PC-3 (cell line): ENCODE data around the gene C16orf87. TPM values are rescaled to one million over a fixed set of nuclear protein-coding genes. Genes with fewer than 3 reads are reported as not detected.

Source experiments
- ATAC-seq: fragments of 200-7000 bp; cut with Tn5 transposase; 2 replicates; pipeline ENCODE4 v1.9.1; 2020; ENCODE audit warnings: mild to moderate bottlenecking, moderate library complexity
- BruUV-seq: library from RNA; stranded (reverse); fragments of 400-500 nt; replicated peaks from 2 replicates; lab custom pipeline; 2021; lab: Mats Ljungman, UMichigan
- CTCF ChIA-PET: fragments of 300-600 bp; sonication (Branson Sonifier 250); formaldehyde crosslinking; loops from one replicate; lab custom pipeline; 2022; ENCODE audit warnings: antibody characterized with exemption; lab: Charles Lee
- POLR2A ChIA-PET: fragments of 300-600 bp; sonication (Branson Sonifier 250); formaldehyde crosslinking; loops from one replicate; lab custom pipeline; 2022; ENCODE audit warnings: antibody characterized with exemption; ENCODE audit not compliant: unreplicated experiment; lab: Charles Lee
- DNase-seq: peaks from one replicate; pipeline ENCODE4 v3.0.0-alpha.2; 2015
- H2AFZ ChIP-seq: fragments of 300-600 bp; sonication (generic); 2 replicates; pipeline ENCODE4 v1.6.0; 2016; ENCODE audit warnings: antibody characterized with exemption, low read length
- H3F3A ChIP-seq: fragments of 300-600 bp; sonication (generic); one replicate; pipeline ENCODE4 v1.6.0; 2017; ENCODE audit warnings: antibody characterized with exemption, low read length, control low read depth, mild to moderate bottlenecking; ENCODE audit not compliant: unreplicated experiment
- H3K27ac ChIP-seq: fragments of 300-600 bp; sonication (generic); 2 replicates; pipeline ENCODE4 v1.5.1; 2016; ENCODE audit warnings: mild to moderate bottlenecking, low read length
- H3K27me3 ChIP-seq: fragments of 300-600 bp; sonication (generic); 2 replicates; pipeline ENCODE4 v1.6.1; 2016; ENCODE audit warnings: low read length, mixed read lengths
- H3K36me3 ChIP-seq: fragments of 300-600 bp; sonication (generic); 2 replicates; pipeline ENCODE4 v1.6.1; 2016; ENCODE audit warnings: low read depth, mixed run types, low read length, mixed read lengths
- H3K4me1 ChIP-seq: fragments of 300-600 bp; sonication (generic); 2 replicates; pipeline ENCODE4 v1.5.1; 2016; ENCODE audit warnings: low read length; ENCODE audit not compliant: insufficient read depth
- H3K4me2 ChIP-seq: fragments of 300-600 bp; sonication (generic); 2 replicates; pipeline ENCODE4 v1.6.0; 2016; ENCODE audit warnings: low read length
- H3K4me3 ChIP-seq: fragments of 300-600 bp; sonication (generic); 2 replicates; pipeline ENCODE4 v1.5.1; 2016; ENCODE audit warnings: mild to moderate bottlenecking, low read length, mixed read lengths
- H3K79me2 ChIP-seq: fragments of 300-600 bp; sonication (generic); 2 replicates; pipeline ENCODE4 v1.6.1; 2017; ENCODE audit warnings: low read length, mixed read lengths
- H3K9ac ChIP-seq: fragments of 300-600 bp; sonication (generic); 2 replicates; pipeline ENCODE4 v1.6.0; 2016; ENCODE audit warnings: mild to moderate bottlenecking, low read length
- H3K9me2 ChIP-seq: fragments of 300-600 bp; sonication (generic); replicated peaks from 2 replicates; pipeline ENCODE4 v1.6.1; 2016; ENCODE audit warnings: mixed run types, low read length, mixed read lengths
- H3K9me3 ChIP-seq: fragments of 300-600 bp; sonication (generic); 2 replicates; pipeline ENCODE4 v1.6.1; 2016; ENCODE audit warnings: low read length, mixed read lengths
- H4K20me1 ChIP-seq: fragments of 300-600 bp; sonication (generic); 2 replicates; pipeline ENCODE4 v1.6.1; 2016; ENCODE audit warnings: low read length, mixed read lengths
- CTCF ChIP-seq: fragments of 300-600 bp; sonication (generic); conservative IDR thresholded peaks from 2 replicates; pipeline ENCODE4 v1.5.1; 2017; ENCODE audit warnings: antibody characterized with exemption, low read depth, mild to moderate bottlenecking, low read length
- EZH2 ChIP-seq: fragments of 300-600 bp; sonication (generic); IDR thresholded peaks from one replicate; pipeline ENCODE4 v1.6.1; 2017; ENCODE audit warnings: antibody characterized with exemption, mild to moderate bottlenecking, low read length; ENCODE audit not compliant: unreplicated experiment
- EZH2phosphoT487 ChIP-seq: fragments of 300-600 bp; sonication (generic); IDR thresholded peaks from 2 replicates; pipeline ENCODE4 v1.6.1; 2018; ENCODE audit warnings: mild to moderate bottlenecking, antibody characterized with exemption, low read length, borderline replicate concordance
- intact Hi-C: fragments of 100-400 bp; cut with micrococcal nuclease; formaldehyde crosslinking; loops from 2 replicates; pipeline ENCODE4 v1.9.0; 2023
- total RNA-seq: library from RNA; depleted of rRNA; stranded (reverse); fragments of >200 nt; gene quantifications from 2 replicates; pipeline ENCODE4 v1.2.3, GENCODE V29; 2014

Gene C16orf87
- total RNA-seq, 1 experiment from 2014 or later = 4.0 TPM

GRCh38 chr16:46756772-46757171 lies 74.2 kb downstream of the C16orf87 start:
- no peak for TF ChIP-seq EZH2phosphoT487
- TF ChIP-seq EZH2 = no peak
- TF ChIP-seq CTCF = no peak
- Histone ChIP-seq H3K9me3 (no peaks in the 10 kb centered on the region), H2AFZ (no peak overlapping the region), H3F3A (no peaks in the 10 kb centered on the region), H3K27ac (no peak overlapping the region), H3K36me3 (no peaks in the 10 kb centered on the region), H3K9me2 (no peaks in the 10 kb centered on the region), H3K4me3 (no peak overlapping the region), H4K20me1 (no peaks in the 10 kb centered on the region), H3K27me3 (no peaks in the 10 kb centered on the region), H3K4me1 (no peaks in the 10 kb centered on the region), H3K79me2 (no peaks in the 10 kb centered on the region), H3K4me2 (no peak overlapping the region), H3K9ac (no peak overlapping the region)
- intact Hi-C loops = no loop called here
- no TSS peak for BruUV-seq
- POLR2A ChIA-PET = no interaction called here
- CTCF ChIA-PET = no interaction called here
- ATAC-seq (no peak), DNase-seq (no peak)

GRCh38 chr16:46753015-46753414 lies 78.0 kb downstream of the C16orf87 start:
- no TSS peak for BruUV-seq
- Histone ChIP-seq H3K27me3 (no peaks in the 10 kb centered on the region), H4K20me1 (no peaks in the 10 kb centered on the region), H3F3A (no peaks in the 10 kb centered on the region), H3K4me2 (no peak overlapping the region), H3K4me3 (no peak overlapping the region), H3K9me3 (no peaks in the 10 kb centered on the region), H3K36me3 (no peaks in the 10 kb centered on the region), H2AFZ (no peak overlapping the region), H3K4me1 (no peaks in the 10 kb centered on the region), H3K27ac (no peak overlapping the region), H3K9ac (no peak overlapping the region), H3K79me2 (no peaks in the 10 kb centered on the region), H3K9me2 (no peaks in the 10 kb centered on the region)
- TF ChIP-seq EZH2phosphoT487 = no peak
- TF ChIP-seq EZH2 = no peak
- no peak for TF ChIP-seq CTCF
- ChIA-PET POLR2A (no interaction called here), CTCF (no interaction called here)
- ATAC-seq = no peak
- DNase-seq = no peak
- intact Hi-C loops = no loop called here

GRCh38 chr16:46751381-46751780 lies 79.6 kb downstream of the C16orf87 start:
- intact Hi-C loops = no loop called here
- ChIA-PET POLR2A (no interaction called here), CTCF (no interaction called here)
- ATAC-seq (no peak), DNase-seq (no peak)
- no peaks in the 10 kb centered on the region for H3K9me3 ChIP-seq
- no TSS peak for BruUV-seq
- no peaks in the 10 kb centered on the region for H3K4me1 ChIP-seq
- H3K4me2 ChIP-seq = no peak overlapping the region
- H3K36me3 ChIP-seq = no peaks in the 10 kb centered on the region
- H3F3A ChIP-seq = no peaks in the 10 kb centered on the region
- TF ChIP-seq CTCF (no peak), EZH2 (no peak), EZH2phosphoT487 (no peak)
- no peak overlapping the region for H2AFZ ChIP-seq
- H4K20me1 ChIP-seq = no peaks in the 10 kb centered on the region
- H3K9me2 ChIP-seq = no peaks in the 10 kb centered on the region
- H3K27ac ChIP-seq = no peak overlapping the region
- H3K4me3 ChIP-seq = no peak overlapping the region
- H3K79me2 ChIP-seq = no peaks in the 10 kb centered on the region
- no peaks in the 10 kb centered on the region for H3K27me3 ChIP-seq
- H3K9ac ChIP-seq = no peak overlapping the region
